ENCODE data around the gene PCSK6.

- TF ChIP-seq CTCF (IDR thresholded peaks at IDR 0.05; ENCODE audit: poor library complexity, severe bottlenecking): no peak
- TF ChIP-seq POLR2AphosphoS5 (IDR thresholded peaks at IDR 0.05): no peak
- no peak for TF ChIP-seq REST (IDR thresholded peaks at IDR 0.05; ENCODE audit: borderline replicate concordance)
These were observed 136.3 kb downstream of the PCSK6 start for GRCh38 chr15:101353240-101353639.

Measured in neural cell (in vitro differentiated cells).